IMR-90 (cell line): ENCODE results near the gene ANKRD55. TPM values are rescaled to one million over a fixed set of nuclear protein-coding genes. Genes with fewer than 3 reads are reported as not detected.

Experiments
- ATAC-seq: fragments of 200-7000 bp; cut with Tn5 transposase; 2 replicates; pipeline ENCODE4 v1.9.1; 2020; ENCODE audit warnings: low read depth, mild to moderate bottlenecking, moderate library complexity
- BruUV-seq: library from RNA; stranded (reverse); fragments of 400-500 nt; replicated peaks from 2 replicates; lab custom pipeline; 2021; lab: Mats Ljungman, UMichigan
- CTCF ChIA-PET: fragments of 300-600 bp; formaldehyde crosslinking; extraction: SDS; loops from one replicate; lab custom pipeline; 2021; ENCODE audit warnings: antibody characterized with exemption; lab: Yijun Ruan, JAX
- POLR2A ChIA-PET: fragments of 300-600 bp; sonication (Branson Sonifier 250); formaldehyde crosslinking; loops from one replicate; lab custom pipeline; 2022; ENCODE audit warnings: antibody characterized with exemption; ENCODE audit not compliant: unreplicated experiment; lab: Charles Lee
- DNase-seq: peaks from one replicate; pipeline ENCODE4 v3.0.0; 2013
- H2AFZ ChIP-seq: replicated peaks from 2 replicates; pipeline ENCODE3; 2013; ENCODE audit warnings: low read length, mild to moderate bottlenecking; ENCODE audit not compliant: poor library complexity
- H2AK5ac ChIP-seq: 2 replicates; pipeline ENCODE4 v1.6.1; 2013; ENCODE audit warnings: low read depth, low read length, inconsistent platforms
- H2AK9ac ChIP-seq: replicated peaks from 2 replicates; pipeline ENCODE3; 2013; ENCODE audit warnings: mild to moderate bottlenecking, low read depth, low read length, moderate library complexity; ENCODE audit not compliant: poor library complexity
- H2BK120ac ChIP-seq: 2 replicates; pipeline ENCODE4 v1.6.1; 2013; ENCODE audit warnings: low read depth, low read length, inconsistent platforms
- H2BK15ac ChIP-seq: 3 replicates; pipeline ENCODE4 v1.6.1; 2013; ENCODE audit warnings: low read depth, low read length, inconsistent platforms
- H2BK20ac ChIP-seq: 2 replicates; pipeline ENCODE4 v1.6.1; 2013; ENCODE audit warnings: low read depth, mild to moderate bottlenecking, inconsistent platforms, low read length, moderate library complexity
- H2BK5ac ChIP-seq: 2 replicates; pipeline ENCODE4 v1.6.1; 2013; ENCODE audit warnings: mild to moderate bottlenecking, low read depth, low read length, inconsistent platforms; ENCODE audit not compliant: poor library complexity, severe bottlenecking
- H3K14ac ChIP-seq: replicated peaks from 2 replicates; pipeline ENCODE4 v1.6.1; 2013; ENCODE audit warnings: low read depth, low read length, inconsistent platforms
- H3K18ac ChIP-seq: 2 replicates; pipeline ENCODE4 v1.6.1; 2013; ENCODE audit warnings: low read depth, low read length, control low read depth
- H3K23ac ChIP-seq: 2 replicates; pipeline ENCODE4 v1.6.1; 2013; ENCODE audit warnings: low read depth, low read length, inconsistent platforms
- H3K27ac ChIP-seq: 2 replicates; pipeline ENCODE4 v1.5.1; 2013; ENCODE audit warnings: mild to moderate bottlenecking, control low read depth, low read length; ENCODE audit not compliant: insufficient read depth
- H3K27me3 ChIP-seq: 2 replicates; pipeline ENCODE4 v1.6.1; 2013; ENCODE audit warnings: low read length; ENCODE audit not compliant: control insufficient read depth, insufficient read depth
- H3K36me3 ChIP-seq: 2 replicates; pipeline ENCODE4 v1.6.1; 2013; ENCODE audit warnings: low read length, mixed read lengths; ENCODE audit not compliant: control insufficient read depth, insufficient read depth
- H3K4ac ChIP-seq: 2 replicates; pipeline ENCODE4 v1.6.1; 2013; ENCODE audit warnings: low read depth, low read length, inconsistent platforms
- H3K4me1 ChIP-seq: 2 replicates; pipeline ENCODE4 v1.6.1; 2013; ENCODE audit warnings: low read length, mixed read lengths; ENCODE audit not compliant: control insufficient read depth, insufficient read depth
- H3K4me2 ChIP-seq: 2 replicates; pipeline ENCODE4 v1.6.1; 2013; ENCODE audit warnings: low read depth, mild to moderate bottlenecking, control low read depth, low read length, moderate library complexity
- H3K4me3 ChIP-seq: 2 replicates; pipeline ENCODE4 v1.5.1; 2013; ENCODE audit warnings: low read depth, mild to moderate bottlenecking, control low read depth, low read length, moderate library complexity; ENCODE audit not compliant: insufficient read depth
- H3K56ac ChIP-seq: 2 replicates; pipeline ENCODE4 v1.6.1; 2013; ENCODE audit warnings: low read length, inconsistent platforms; ENCODE audit not compliant: insufficient read depth; ENCODE audit errors: extremely low read depth
- H3K79me1 ChIP-seq, 2 experiments: 2 replicates each; pipeline ENCODE4 v1.6.1; 2013; ENCODE audit warnings: low read length in 2 of 2, inconsistent platforms in 1 of 2, low read depth in 1 of 2
- H3K9ac ChIP-seq: 2 replicates; pipeline ENCODE4 v1.6.1; 2013; ENCODE audit warnings: low read depth, low read length, control low read depth
- H3K9me1 ChIP-seq: 2 replicates; pipeline ENCODE4 v1.6.1; 2013; ENCODE audit warnings: low read length, inconsistent platforms; ENCODE audit not compliant: insufficient read depth
- H3K9me3 ChIP-seq: 2 replicates; pipeline ENCODE4 v1.6.1; 2013; ENCODE audit warnings: low read length; ENCODE audit not compliant: control insufficient read depth, insufficient read depth
- H4K20me1 ChIP-seq: 2 replicates; pipeline ENCODE4 v1.6.1; 2013; ENCODE audit warnings: low read length, inconsistent platforms; ENCODE audit not compliant: insufficient read depth
- H4K5ac ChIP-seq: 2 replicates; pipeline ENCODE4 v1.6.1; 2013; ENCODE audit warnings: mild to moderate bottlenecking, low read depth, low read length, control low read depth
- H4K8ac ChIP-seq, 2 experiments: 2 replicates each; pipeline ENCODE4 v1.6.1; 2013; ENCODE audit warnings: low read depth in 2 of 2, low read length in 2 of 2, control low read depth in 1 of 2, inconsistent platforms in 1 of 2
- H4K91ac ChIP-seq: 2 replicates; pipeline ENCODE4 v1.6.1; 2013; ENCODE audit warnings: low read depth, low read length, inconsistent platforms; ENCODE audit not compliant: insufficient read depth
- ELK1 ChIP-seq: fragments of 150-350 bp; IDR thresholded peaks from 2 replicates; pipeline ENCODE4 v1.6.1; 2016; ENCODE audit warnings: low read depth, mild to moderate bottlenecking, low read length, moderate library complexity, borderline replicate concordance
- MAZ ChIP-seq: IDR thresholded peaks from 2 replicates; pipeline ENCODE4 v1.6.1; 2012; ENCODE audit warnings: low read depth, mild to moderate bottlenecking, low read length, improper control_type of control experiment, moderate library complexity, borderline replicate concordance
- SMC3 ChIP-seq: fragments of 150-350 bp; IDR thresholded peaks from 2 replicates; pipeline ENCODE4 v1.6.1; 2016; ENCODE audit warnings: low read depth, mild to moderate bottlenecking, antibody characterized with exemption, low read length, moderate library complexity
- WGBS, 2 experiments: methylation state at CpG; one replicate each; pipeline versions ENCODE4 v1.1.5 to v1.1.7; 2013; ENCODE audit warnings: missing lambda C conversion rate in 2 of 2; ENCODE audit not compliant: insufficient read length in 1 of 2; ENCODE audit errors: extremely low coverage in 2 of 2; 5-methylcytosine and 5-hydroxymethylcytosine counted together
- dilution Hi-C: fragments of 300-500 bp; cut with HindIII; formaldehyde crosslinking; loops from one replicate; pipeline ENCODE4 v1.14.3; 2018; ENCODE audit warnings: low sequenced_read_pairs; ENCODE audit not compliant: unreplicated experiment
- in situ Hi-C: fragments of 300-500 bp; cut with MboI; formaldehyde crosslinking; loops from 3 replicates; pipeline ENCODE4 v1.14.3; 2019; ENCODE audit warnings: low sequenced_read_pairs, inconsistent platforms, mixed read lengths
- intact Hi-C: fragments of 100-400 bp; cut with micrococcal nuclease; formaldehyde crosslinking; loops from 2 replicates; pipeline ENCODE4 v1.10.0; 2022
- polyA plus RNA-seq, 3 experiments: library from polyadenylated mRNA; depleted of rRNA; stranded (reverse); fragments of >200 nt; gene quantifications; 2 replicates each; pipeline ENCODE4 v1.2.3, GENCODE V29; 2012; ENCODE audit warnings: low replicate concordance in 1 of 3
- total RNA-seq: library from RNA; depleted of rRNA; stranded (reverse); fragments of >200 nt; gene quantifications from 2 replicates; pipeline ENCODE4 v1.2.3, GENCODE V29; 2012

The ANKRD55 gene
- total and polyA plus RNA-seq, 2 of the 4 experiments (the other 2 are of a cell fraction): not detected

GRCh38 chr5:56092115-56092514 lies 141.0 kb downstream of the ANKRD55 start:
- Histone ChIP-seq H3K36me3 (no peaks in the 10 kb centered on the region), H3K9me3 (no peaks in the 10 kb centered on the region), H2BK120ac (no peak overlapping the region), H4K91ac (no peak overlapping the region), H3K79me1 (no peaks in the 10 kb centered on the region), H3K18ac (no peak overlapping the region), H4K8ac (no peak overlapping the region), H2BK20ac (no peak overlapping the region), H3K4ac (no peak overlapping the region), H2AK9ac (no peak overlapping the region), H3K4me2 (no peak overlapping the region), H4K20me1 (no peaks in the 10 kb centered on the region), H2AFZ (no peak overlapping the region), H3K4me1 (peaks cover 7% of the 10 kb centered on the region), H3K23ac (no peak overlapping the region), H3K9ac (no peak overlapping the region), H2BK5ac (no peak overlapping the region), H4K5ac (no peak overlapping the region), H2AK5ac (no peak overlapping the region), H3K9me1 (peaks cover 12% of the 10 kb centered on the region), H3K27ac (no peak overlapping the region), H3K4me3 (no peak overlapping the region), H2BK15ac (no peak overlapping the region), H3K27me3 (no peaks in the 10 kb centered on the region), H3K56ac (no peak overlapping the region), H3K14ac (no peak overlapping the region)
- in situ Hi-C loops: no loop called here
- WGBS, 2 experiments: 100% methylated on average over 1 of the region's 5 CpGs; no CpG with 5 or more reads in 1 of the 2 experiments
- TF ChIP-seq MAZ (no peak), ELK1 (no peak), SMC3 (no peak)
- ChIA-PET CTCF (no interaction called here), POLR2A (no interaction called here)
- no TSS peak for BruUV-seq
- no peak for DNase-seq
- dilution Hi-C loops: no loop called here
- no peak for ATAC-seq
- intact Hi-C loops: no loop called here
